Measurements from ENCODE around the gene WASHC2C.
"Not testable (repeated sequence)": the region's sequence is repeated elsewhere in the genome, so short reads cannot be mapped to it uniquely, and the experiment has no call there.

Gene WASHC2C, protein sequence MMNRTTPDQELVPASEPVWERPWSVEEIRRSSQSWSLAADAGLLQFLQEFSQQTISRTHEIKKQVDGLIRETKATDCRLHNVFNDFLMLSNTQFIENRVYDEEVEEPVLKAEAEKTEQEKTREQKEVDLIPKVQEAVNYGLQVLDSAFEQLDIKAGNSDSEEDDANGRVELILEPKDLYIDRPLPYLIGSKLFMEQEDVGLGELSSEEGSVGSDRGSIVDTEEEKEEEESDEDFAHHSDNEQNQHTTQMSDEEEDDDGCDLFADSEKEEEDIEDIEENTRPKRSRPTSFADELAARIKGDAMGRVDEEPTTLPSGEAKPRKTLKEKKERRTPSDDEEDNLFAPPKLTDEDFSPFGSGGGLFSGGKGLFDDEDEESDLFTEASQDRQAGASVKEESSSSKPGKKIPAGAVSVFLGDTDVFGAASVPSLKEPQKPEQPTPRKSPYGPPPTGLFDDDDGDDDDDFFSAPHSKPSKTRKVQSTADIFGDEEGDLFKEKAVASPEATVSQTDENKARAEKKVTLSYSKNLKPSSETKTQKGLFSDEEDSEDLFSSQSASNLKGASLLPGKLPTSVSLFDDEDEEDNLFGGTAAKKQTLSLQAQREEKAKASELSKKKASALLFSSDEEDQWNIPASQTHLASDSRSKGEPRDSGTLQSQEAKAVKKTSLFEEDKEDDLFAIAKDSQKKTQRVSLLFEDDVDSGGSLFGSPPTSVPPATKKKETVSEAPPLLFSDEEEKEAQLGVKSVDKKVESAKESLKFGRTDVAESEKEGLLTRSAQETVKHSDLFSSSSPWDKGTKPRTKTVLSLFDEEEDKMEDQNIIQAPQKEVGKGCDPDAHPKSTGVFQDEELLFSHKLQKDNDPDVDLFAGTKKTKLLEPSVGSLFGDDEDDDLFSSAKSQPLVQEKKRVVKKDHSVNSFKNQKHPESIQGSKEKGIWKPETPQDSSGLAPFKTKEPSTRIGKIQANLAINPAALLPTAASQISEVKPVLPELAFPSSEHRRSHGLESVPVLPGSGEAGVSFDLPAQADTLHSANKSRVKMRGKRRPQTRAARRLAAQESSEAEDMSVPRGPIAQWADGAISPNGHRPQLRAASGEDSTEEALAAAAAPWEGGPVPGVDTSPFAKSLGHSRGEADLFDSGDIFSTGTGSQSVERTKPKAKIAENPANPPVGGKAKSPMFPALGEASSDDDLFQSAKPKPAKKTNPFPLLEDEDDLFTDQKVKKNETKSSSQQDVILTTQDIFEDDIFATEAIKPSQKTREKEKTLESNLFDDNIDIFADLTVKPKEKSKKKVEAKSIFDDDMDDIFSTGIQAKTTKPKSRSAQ (N-terminal part only)

DNA sequence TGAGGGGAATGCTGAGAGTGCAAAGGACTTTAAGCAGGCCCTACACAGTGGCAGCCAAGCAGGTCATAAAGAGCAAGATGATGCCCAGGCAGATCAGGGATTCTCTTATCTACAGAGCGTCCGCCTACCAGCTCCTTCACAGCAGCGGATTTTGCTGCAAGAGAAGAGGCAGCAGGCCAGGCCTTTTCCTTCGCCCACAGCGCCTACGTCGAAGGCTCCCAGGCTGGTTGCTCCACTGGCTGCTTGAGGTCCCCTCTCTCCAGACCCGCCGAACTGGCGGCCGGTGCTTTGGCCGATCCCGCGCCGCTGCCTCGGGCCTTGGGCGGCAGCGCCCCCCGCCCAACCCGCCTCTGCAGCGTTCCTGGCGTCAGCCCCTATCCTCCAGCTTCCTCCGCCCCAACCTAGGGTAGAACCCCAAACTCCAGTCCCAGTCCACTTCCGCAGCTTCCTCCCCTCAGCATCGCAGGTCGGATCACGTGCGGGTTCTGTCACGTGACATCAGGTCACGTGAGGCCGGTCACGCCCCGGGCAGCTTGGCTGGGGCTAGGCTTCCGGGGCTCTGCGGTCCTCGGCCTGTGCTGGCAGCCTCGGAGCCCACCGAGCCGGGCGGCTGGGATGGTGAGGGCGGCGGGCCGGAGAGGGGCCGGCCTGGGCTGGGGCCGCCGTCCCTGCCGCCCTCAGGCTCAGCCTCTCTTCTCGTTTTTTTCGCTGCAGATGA is at the start of gene WASHC2C:
Gene WASHC2C, plus strand, starts transcription at position 564 of the 718 bp plus-strand sequence. Its CDS starts 52 bp downstream, at position 616.
- peak; percentile 14 for DNase-seq (ENCODE audit: extremely low read depth, low read depth)
- H3K4me3 ChIP-seq (replicated peaks; ENCODE audit: low read depth, low read length), result peak within 1 kb of the TSS; percentile 63

DNA sequence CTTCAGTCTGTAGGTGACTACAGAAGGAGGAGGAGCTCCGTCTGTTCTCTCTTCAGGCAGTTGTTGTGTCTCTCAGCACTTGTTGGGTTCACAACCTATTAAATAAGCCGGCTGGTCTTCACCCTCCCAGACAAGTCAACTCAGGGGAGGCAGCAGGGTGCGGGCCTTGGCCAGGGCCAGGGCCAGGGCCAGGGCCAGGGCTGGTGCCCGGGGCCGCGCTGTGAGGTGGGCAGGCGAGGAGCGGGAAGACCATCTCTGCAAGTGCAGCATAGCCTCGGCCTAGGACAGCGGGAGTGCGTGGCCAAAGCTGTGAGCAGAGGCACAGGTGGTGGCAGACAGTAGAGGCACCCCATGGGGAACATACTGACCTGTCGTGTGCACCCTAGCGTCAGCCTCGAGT is 48.6 kb upstream of the WASHC2C start:
- not testable (repeated sequence) for H3K4me3 ChIP-seq (replicated peaks; ENCODE audit: low read depth, low read length); DNase-seq (ENCODE audit: extremely low read depth, low read depth)

DNA sequence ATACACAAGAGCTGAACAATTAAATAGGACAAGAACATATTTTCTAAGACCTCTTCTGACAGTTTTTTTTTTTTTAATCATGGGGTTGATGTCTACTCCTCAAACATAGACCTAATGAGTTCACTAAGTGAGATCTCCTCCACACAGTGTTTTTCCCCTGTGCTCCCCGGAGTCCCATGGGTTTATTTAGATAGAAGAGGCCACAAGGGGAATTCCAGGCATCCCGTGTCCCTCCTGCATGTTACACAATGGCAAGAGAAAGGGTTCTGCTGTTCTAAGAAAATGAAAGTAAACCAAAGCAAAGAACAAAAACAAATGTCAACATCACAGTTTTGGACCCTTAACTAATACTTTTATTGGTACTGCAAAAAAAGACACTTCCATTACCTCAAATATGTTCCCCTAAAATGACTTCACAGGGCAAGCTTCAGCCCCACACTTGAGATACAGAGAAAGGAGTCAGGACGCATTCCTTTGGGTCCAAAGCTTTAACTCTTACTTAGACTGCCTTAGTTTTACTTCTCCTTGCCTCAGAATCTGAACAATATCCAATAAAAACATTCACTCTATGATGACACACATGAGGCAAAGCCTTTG is 16.8 kb upstream of the WASHC2C start:
- H3K4me3 ChIP-seq (replicated peaks; ENCODE audit: low read depth, low read length); DNase-seq (ENCODE audit: extremely low read depth, low read depth): not testable (repeated sequence)

DNA sequence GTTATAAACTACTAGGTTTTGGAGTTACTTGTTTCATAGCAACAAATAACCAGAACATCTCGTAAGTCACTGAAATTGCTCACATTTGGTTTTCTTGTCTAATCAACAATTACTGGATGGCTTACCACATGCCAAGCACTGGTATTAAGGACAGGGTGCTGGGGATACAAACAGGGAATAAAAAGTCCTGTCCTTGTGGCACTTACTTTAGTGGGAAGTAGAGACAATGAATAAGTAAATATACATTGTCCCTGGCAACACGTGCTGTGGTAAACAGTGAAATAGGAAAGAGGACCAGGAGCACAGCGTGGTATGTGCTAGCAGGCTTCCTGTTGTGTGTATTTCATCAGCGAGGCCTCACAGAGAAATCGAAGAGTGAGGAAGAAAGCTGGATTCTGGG is 15.8 kb upstream of the WASHC2C start:
- H3K4me3 ChIP-seq (replicated peaks; ENCODE audit: low read depth, low read length); DNase-seq (ENCODE audit: extremely low read depth, low read depth): not testable (repeated sequence)

DNA sequence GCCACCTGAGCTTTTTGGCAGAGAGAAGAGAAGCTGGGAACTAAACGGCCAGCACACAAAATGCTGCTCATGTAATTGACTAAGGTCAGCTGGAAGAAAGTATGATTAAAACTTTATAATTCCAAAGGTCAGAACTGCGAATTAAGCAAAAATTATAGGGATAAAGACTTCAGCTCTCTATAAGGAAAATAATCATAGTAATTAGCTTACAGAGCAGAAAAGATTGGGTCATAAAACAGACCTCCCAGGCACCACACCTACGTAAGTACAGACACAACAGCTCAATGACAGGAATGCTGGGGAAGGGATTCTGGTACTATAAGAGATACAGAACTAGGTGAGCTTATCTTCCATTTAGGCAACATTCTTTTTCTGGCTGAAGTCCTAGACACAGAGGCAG is 10.0 kb upstream of the WASHC2C start:
- not testable (repeated sequence) for H3K4me3 ChIP-seq (replicated peaks; ENCODE audit: low read depth, low read length); DNase-seq (ENCODE audit: extremely low read depth, low read depth)

DNA sequence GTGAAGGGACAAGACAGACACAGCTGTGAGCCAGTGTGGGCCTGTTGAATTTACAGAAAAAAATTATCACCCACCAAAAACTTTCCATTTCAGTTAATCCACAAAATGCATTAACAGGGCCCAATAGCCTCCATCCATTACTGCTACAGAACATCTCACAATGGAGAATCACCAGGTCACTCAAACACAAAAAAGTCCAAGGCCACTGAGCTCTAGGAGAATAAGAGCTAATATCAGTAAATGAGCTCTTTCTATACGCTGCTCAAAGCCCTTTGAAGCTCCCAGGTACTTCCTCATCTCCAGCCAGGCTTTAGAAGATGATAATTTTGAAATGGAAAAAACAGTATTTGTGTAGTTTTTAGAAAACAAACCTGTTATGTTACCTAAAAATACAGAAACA is 9.4 kb upstream of the WASHC2C start:
- H3K4me3 ChIP-seq (replicated peaks; ENCODE audit: low read depth, low read length); DNase-seq (ENCODE audit: extremely low read depth, low read depth): not testable (repeated sequence)

DNA sequence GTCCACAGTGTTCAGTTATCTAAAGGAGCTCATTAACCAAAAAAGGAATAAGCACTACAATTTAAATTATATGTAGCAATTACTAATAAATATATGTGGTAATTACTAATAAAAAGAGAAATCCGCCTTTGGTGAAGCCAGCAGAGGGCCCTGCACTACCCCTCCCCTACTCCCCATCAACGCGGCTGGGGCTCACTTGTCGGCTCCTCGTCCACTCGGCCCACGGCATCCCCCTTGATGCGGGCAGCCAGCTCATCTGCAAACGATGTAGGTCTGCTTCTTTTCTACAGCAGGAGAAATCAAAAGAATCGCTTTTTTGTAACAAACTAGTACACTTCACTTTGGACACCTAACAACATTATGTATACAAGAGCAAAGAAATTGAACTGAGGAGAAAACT is 5.6 kb upstream of the WASHC2C start:
- DNase-seq (ENCODE audit: extremely low read depth, low read depth); H3K4me3 ChIP-seq (replicated peaks; ENCODE audit: low read depth, low read length): not testable (repeated sequence)

DNA sequence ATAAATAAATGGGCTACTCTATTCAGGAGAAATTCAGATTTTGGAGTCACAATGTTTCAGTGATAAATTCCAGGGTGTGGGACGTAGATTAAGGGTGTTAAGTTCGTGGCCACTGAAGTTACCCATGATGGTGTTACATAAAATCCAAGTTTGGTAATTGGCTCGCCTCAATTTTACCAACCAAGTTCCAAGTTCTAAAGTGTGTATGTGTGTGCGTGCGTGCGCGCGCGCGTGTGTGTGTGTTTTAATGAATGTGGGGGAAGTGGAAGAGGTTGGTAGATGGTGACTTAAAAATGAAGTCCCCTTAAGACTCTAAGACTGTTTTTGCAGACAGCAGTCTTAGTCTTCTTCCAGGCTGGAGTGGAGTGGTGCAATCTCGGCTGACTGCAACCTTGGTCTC is 3.2 kb upstream of the WASHC2C start:
- not testable (repeated sequence) for H3K4me3 ChIP-seq (replicated peaks; ENCODE audit: low read depth, low read length); DNase-seq (ENCODE audit: extremely low read depth, low read depth)

DNA sequence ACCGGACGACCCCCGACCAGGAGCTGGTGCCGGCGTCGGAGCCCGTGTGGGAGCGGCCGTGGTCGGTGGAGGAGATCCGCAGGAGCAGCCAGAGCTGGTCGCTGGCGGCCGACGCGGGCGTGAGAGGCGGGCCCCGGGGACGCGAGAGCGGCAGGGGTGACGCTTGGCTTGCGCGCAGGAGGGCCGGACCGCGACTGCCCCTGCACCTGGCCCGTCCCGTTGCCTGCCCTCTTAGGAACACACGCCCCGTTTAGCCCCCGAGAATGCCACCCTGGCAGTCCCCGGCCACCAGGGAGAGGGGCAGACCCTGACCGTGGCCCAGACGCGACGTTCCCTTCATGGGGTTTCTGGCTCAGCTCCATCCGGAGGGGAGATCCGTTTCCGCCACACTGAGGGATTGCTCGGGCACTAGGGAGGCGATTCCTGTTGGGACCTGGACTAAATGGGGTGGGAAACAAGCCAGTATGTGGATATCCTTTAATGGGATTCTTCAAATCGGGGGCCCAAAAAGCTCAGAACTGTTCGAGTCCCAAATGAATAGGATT is 427 bp downstream of the WASHC2C start:
- DNase-seq (ENCODE audit: extremely low read depth, low read depth), result not testable (repeated sequence)
- peak overlapping the region; percentile 63 for H3K4me3 ChIP-seq (replicated peaks; ENCODE audit: low read depth, low read length)

DNA sequence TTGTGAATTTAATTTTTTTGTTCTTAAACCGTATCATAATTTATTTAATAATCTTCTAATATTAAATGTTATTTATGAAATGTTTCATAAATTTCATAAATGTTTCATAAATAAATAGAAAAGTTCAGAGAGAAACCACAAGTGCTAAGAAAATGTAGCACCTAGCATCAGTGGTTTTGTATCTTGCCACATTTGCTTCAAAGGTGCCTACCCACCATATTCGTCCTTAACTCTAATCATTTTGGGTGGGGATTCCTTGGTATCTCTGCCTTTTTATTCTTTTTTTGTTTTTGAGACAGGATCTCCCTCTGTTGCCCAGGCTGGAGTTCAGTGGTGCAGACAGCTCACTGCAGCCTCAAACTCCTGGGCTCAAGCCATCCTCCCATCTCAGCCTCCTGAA is 7.4 kb downstream of the WASHC2C start:
- DNase-seq (ENCODE audit: extremely low read depth, low read depth); H3K4me3 ChIP-seq (replicated peaks; ENCODE audit: low read depth, low read length): not testable (repeated sequence)

DNA sequence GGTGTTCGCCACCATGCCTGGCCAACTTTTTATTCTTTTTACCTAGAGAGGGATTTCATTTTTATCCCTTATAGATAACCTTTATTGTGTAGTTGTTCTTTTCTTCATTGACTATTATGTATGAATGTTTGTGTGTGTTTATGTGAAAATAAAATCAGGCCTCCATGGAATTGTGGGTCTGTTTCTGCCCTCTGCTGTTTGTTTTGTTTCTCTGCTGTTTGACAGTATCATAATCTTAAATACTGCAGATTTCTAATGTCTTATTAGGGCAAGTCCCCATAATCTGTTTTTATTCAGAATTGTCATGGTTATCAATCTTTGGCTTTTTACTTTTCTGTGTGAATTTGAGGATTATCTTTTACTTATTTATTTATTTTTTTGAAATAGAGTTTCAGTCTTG is 7.8 kb downstream of the WASHC2C start:
- DNase-seq (ENCODE audit: extremely low read depth, low read depth); H3K4me3 ChIP-seq (replicated peaks; ENCODE audit: low read depth, low read length): not testable (repeated sequence)

DNA sequence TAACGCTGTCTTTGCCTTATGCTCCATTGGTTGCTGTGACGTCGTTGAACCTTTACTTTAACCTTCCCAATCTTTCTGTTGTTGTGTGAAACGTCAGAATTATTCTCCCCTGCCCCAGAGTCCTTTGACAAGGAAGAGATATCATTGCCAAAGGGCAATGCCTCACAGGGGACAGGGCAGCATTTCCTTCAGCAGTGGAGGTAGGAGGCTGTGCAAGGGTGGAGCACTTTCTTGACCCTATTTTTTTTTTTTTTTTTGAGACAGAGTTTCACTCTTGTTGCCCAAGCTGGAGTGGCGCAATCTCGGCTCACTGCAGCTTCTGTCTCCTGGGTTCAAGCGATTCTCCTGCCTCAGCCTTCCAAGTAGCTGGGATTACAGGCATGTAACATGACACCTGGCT is 14.5 kb downstream of the WASHC2C start:
- H3K4me3 ChIP-seq (replicated peaks; ENCODE audit: low read depth, low read length); DNase-seq (ENCODE audit: extremely low read depth, low read depth): not testable (repeated sequence)

DNA sequence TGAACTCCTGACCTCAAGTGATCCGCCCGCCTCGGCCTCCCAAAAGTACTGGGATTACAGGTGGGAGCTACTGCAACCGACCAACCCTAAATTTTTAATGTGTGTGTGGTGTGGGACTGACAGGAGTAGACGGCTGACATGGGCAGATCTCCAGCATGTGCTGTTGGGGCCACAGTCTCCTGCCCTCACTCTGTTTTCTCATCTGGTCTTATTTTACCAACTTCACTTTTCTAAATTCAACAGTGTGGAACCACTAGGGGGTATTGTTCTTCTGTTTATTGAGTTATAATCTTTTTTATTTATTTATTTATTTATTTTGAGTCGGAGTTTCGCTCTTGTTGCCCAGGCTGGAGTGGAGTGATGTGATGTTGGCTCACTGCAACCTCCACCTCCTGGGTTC is 14.9 kb downstream of the WASHC2C start:
- H3K4me3 ChIP-seq (replicated peaks; ENCODE audit: low read depth, low read length); DNase-seq (ENCODE audit: extremely low read depth, low read depth): not testable (repeated sequence)

DNA sequence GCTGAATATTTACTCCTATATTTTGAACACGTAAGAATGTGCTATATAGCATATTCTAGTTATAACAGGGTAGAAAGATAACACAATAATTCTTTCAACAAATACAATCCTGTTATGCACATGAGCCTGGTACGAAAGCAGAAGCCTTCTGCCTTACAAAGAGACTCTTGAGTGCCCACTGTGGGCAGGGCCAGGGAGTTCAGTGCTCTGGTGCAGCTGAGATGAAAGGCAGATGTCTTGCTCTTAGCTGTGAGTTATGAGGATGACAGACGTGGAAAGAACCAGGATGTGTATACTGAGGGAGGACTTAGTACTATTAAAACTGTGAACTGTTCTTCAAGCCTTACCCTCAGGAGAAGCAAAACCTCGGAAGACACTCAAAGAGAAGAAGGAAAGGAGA is 24.1 kb downstream of the WASHC2C start:
- H3K4me3 ChIP-seq (replicated peaks; ENCODE audit: low read depth, low read length), result not testable (repeated sequence)

DNA sequence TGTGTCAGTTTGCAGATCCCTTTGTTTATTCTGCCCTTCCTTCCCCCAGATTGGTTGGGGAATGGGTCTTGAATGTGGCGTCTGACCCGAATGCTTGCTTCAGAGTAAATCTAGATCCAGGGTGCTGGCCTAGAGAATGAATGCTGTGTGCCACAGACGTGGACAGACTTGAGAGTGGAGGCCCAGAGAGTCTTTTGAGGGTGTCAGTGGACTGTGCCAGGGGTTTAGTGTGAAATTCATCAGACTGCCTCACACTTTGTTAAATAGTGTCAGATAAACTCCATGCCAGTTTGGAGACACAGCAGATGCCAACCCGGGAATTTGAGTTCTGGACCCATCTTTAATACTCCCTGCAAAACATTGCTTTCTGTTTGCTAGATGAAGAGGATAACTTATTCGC is 25.1 kb downstream of the WASHC2C start:
- not testable (repeated sequence) for H3K4me3 ChIP-seq (replicated peaks; ENCODE audit: low read depth, low read length); DNase-seq (ENCODE audit: extremely low read depth, low read depth)

More for the DNA sequence above, 24.1 kb downstream of the WASHC2C start:
- not testable (repeated sequence) for DNase-seq (ENCODE audit: extremely low read depth, low read depth)

DNA sequence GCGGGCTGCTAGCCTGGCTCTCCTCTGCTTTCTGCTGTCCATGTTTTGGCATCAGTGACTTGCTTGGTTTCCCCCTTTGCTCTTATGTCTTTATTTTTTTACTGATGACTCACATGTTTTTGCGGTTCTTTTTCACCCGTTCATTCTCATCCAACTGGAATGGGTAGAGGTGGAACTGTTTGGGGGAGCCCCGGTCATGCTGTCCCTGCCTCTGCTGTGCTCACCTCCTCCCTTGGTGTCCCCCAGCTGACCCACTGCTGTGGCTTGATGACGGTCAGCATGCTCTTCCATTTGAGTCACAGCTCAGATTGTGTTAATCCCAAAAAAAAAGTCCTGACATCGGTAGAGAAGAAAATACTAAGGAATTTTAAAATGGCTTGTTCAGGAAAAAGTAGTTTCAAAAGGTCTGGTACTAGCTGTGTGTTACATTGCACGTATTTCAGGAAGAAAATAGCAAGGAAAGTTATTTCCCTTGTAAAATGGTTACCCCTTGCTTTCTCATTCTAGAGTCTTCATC is 27.0 kb downstream of the WASHC2C start:
- not testable (repeated sequence) for H3K4me3 ChIP-seq (replicated peaks; ENCODE audit: low read depth, low read length); DNase-seq (ENCODE audit: extremely low read depth, low read depth)

DNA sequence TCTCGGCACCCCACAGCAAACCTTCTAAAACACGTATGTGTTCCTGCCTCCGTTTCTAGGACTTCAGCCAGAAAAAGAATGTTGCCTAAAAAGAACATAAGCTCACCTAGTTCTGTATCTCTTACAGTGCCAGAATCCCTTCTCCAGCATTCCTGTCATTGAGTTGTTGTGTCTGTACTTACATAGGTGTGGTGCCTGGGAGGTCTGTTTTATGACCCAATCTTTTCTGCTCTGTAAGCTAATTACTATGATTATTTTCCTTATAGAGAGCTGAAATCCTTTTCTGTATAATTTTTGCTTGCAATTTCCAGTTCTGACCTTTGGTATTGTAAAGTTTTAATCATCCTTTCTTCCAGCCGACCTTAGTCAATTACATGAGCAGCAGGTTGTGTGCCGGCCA is 28.0 kb downstream of the WASHC2C start:
- DNase-seq (ENCODE audit: extremely low read depth, low read depth); H3K4me3 ChIP-seq (replicated peaks; ENCODE audit: low read depth, low read length): not testable (repeated sequence)

Measured in HFF-Myc (cell line).